IPS-18a (cell line): ENCODE data around the gene OSBPL10.

ENCODE experiments used
- H3K27ac ChIP-seq: one replicate; pipeline ENCODE4 v1.5.1; 2013; ENCODE audit warnings: low read length
- H3K27me3 ChIP-seq: one replicate; pipeline ENCODE4 v1.6.1; 2013; ENCODE audit warnings: mild to moderate bottlenecking, low read length; ENCODE audit not compliant: control insufficient read depth, insufficient read depth
- H3K36me3 ChIP-seq: one replicate; pipeline ENCODE4 v1.6.1; 2013; ENCODE audit warnings: low read depth, low read length; ENCODE audit not compliant: control insufficient read depth
- H3K4me1 ChIP-seq: one replicate; pipeline ENCODE4 v1.6.1; 2013; ENCODE audit warnings: low read depth, low read length; ENCODE audit not compliant: control insufficient read depth
- H3K4me3 ChIP-seq: one replicate; pipeline ENCODE4 v1.5.1; 2013; ENCODE audit warnings: low read length
- H3K9ac ChIP-seq: one replicate; pipeline ENCODE4 v1.6.1; 2013; ENCODE audit warnings: mild to moderate bottlenecking, low read length, moderate library complexity
- H3K9me3 ChIP-seq: one replicate; pipeline ENCODE4 v1.6.1; 2013; ENCODE audit warnings: low read depth, low read length; ENCODE audit not compliant: control insufficient read depth

Gene OSBPL10

GRCh38 chr3:31758322-31758965 lies 222.6 kb downstream of the OSBPL10 start:
- no peak overlapping the region for H3K9ac ChIP-seq
- no peaks in the 10 kb centered on the region for H3K36me3 ChIP-seq
- peaks cover 3% of the 10 kb centered on the region for H3K9me3 ChIP-seq
- H3K27me3 ChIP-seq = no peaks in the 10 kb centered on the region
- no peaks in the 10 kb centered on the region for H3K4me1 ChIP-seq
- no peak overlapping the region for H3K4me3 ChIP-seq
- no peak overlapping the region for H3K27ac ChIP-seq

GRCh38 chr3:31755926-31756658 lies 225.0 kb downstream of the OSBPL10 start:
- Histone ChIP-seq H3K9ac (no peak overlapping the region), H3K4me1 (no peaks in the 10 kb centered on the region), H3K36me3 (no peaks in the 10 kb centered on the region), H3K4me3 (no peak overlapping the region), H3K27ac (no peak overlapping the region), H3K27me3 (no peaks in the 10 kb centered on the region), H3K9me3 (peaks cover 3% of the 10 kb centered on the region)

GRCh38 chr3:31754575-31755278 lies 226.3 kb downstream of the OSBPL10 start:
- Histone ChIP-seq H3K9me3 (peaks cover 3% of the 10 kb centered on the region), H3K4me3 (no peak overlapping the region), H3K27me3 (no peaks in the 10 kb centered on the region), H3K27ac (no peak overlapping the region), H3K9ac (no peak overlapping the region), H3K36me3 (no peaks in the 10 kb centered on the region), H3K4me1 (no peaks in the 10 kb centered on the region)

- no peaks in the 10 kb centered on the region for H3K27me3 ChIP-seq
- H3K4me3 ChIP-seq = no peak overlapping the region
- H3K36me3 ChIP-seq = no peaks in the 10 kb centered on the region
- peaks cover 2% of the 10 kb centered on the region for H3K9me3 ChIP-seq
- H3K9ac ChIP-seq = no peak overlapping the region
- no peak overlapping the region for H3K27ac ChIP-seq
- H3K4me1 ChIP-seq = no peaks in the 10 kb centered on the region
Measured at GRCh38 chr3:31753050-31753425, 228.0 kb downstream of the OSBPL10 start.

GRCh38 chr3:31752305-31753049 lies 228.6 kb downstream of the OSBPL10 start:
- no peak overlapping the region for H3K9ac ChIP-seq
- no peaks in the 10 kb centered on the region for H3K4me1 ChIP-seq
- H3K9me3 ChIP-seq = no peaks in the 10 kb centered on the region
- no peak overlapping the region for H3K4me3 ChIP-seq
- no peaks in the 10 kb centered on the region for H3K36me3 ChIP-seq
- no peak overlapping the region for H3K27ac ChIP-seq
- H3K27me3 ChIP-seq = no peaks in the 10 kb centered on the region

GRCh38 chr3:31750341-31750740 lies 230.7 kb downstream of the OSBPL10 start:
- Histone ChIP-seq H3K4me1 (no peaks in the 10 kb centered on the region), H3K9ac (no peak overlapping the region), H3K36me3 (no peaks in the 10 kb centered on the region), H3K4me3 (no peak overlapping the region), H3K27ac (no peak overlapping the region), H3K9me3 (no peaks in the 10 kb centered on the region), H3K27me3 (no peaks in the 10 kb centered on the region)

- no peaks in the 10 kb centered on the region for H3K27me3 ChIP-seq
- H3K27ac ChIP-seq = no peak overlapping the region
- H3K4me1 ChIP-seq = no peaks in the 10 kb centered on the region
- no peak overlapping the region for H3K4me3 ChIP-seq
- no peak overlapping the region for H3K9ac ChIP-seq
- H3K9me3 ChIP-seq = no peaks in the 10 kb centered on the region
- no peaks in the 10 kb centered on the region for H3K36me3 ChIP-seq
Measured at GRCh38 chr3:31748933-31749295, 232.1 kb downstream of the OSBPL10 start.

- Histone ChIP-seq H3K36me3 (no peaks in the 10 kb centered on the region), H3K9ac (no peak overlapping the region), H3K9me3 (no peaks in the 10 kb centered on the region), H3K27ac (no peak overlapping the region), H3K4me1 (no peaks in the 10 kb centered on the region), H3K27me3 (no peaks in the 10 kb centered on the region), H3K4me3 (no peak overlapping the region)
Measured at GRCh38 chr3:31748281-31748932, 232.7 kb downstream of the OSBPL10 start.

GRCh38 chr3:31747785-31748184 lies 233.3 kb downstream of the OSBPL10 start:
- Histone ChIP-seq H3K9me3 (no peaks in the 10 kb centered on the region), H3K27ac (no peak overlapping the region), H3K9ac (no peak overlapping the region), H3K27me3 (no peaks in the 10 kb centered on the region), H3K36me3 (no peaks in the 10 kb centered on the region), H3K4me1 (no peaks in the 10 kb centered on the region), H3K4me3 (no peak overlapping the region)

GRCh38 chr3:31744913-31745312 lies 236.1 kb downstream of the OSBPL10 start:
- Histone ChIP-seq H3K9ac (no peak overlapping the region), H3K27ac (no peak overlapping the region), H3K27me3 (no peaks in the 10 kb centered on the region), H3K4me1 (no peaks in the 10 kb centered on the region), H3K36me3 (no peaks in the 10 kb centered on the region), H3K4me3 (no peak overlapping the region), H3K9me3 (no peaks in the 10 kb centered on the region)
